Spleen (tissue), 11 donors: ENCODE data around the gene STK39. TPM values are rescaled to one million over a fixed set of nuclear protein-coding genes. Genes with fewer than 3 reads are reported as not detected.

Experiments
- DNase-seq: peaks from one replicate; pipeline ENCODE4 v3.0.0-alpha.2; 2020
- H3K27ac ChIP-seq, 8 donors: fragments of 200-600 bp; sonication (generic) in 7 of 8; 1 replicate in 4 of 8; 2 replicates in 4 of 8; pipeline versions ENCODE4 v1.5.0 to v1.8.0; 2016 to 2021; ENCODE audit warnings: inconsistent platforms in 4 of 8, mild to moderate bottlenecking in 4 of 8, moderate library complexity in 1 of 8
- H3K27me3 ChIP-seq, 7 donors: fragments of 200-600 bp; sonication (generic) in 6 of 7; replicated peaks in 1 of 7; 1 replicate in 4 of 7; 2 replicates in 3 of 7; pipeline versions ENCODE4 v1.5.0 to v1.8.0; 2016 to 2021; ENCODE audit warnings: inconsistent platforms in 3 of 7, mild to moderate bottlenecking in 1 of 7
- H3K36me3 ChIP-seq, 6 donors: fragments of 200-600 bp; sonication (generic) in 5 of 6; 1 replicate in 4 of 6; 2 replicates in 2 of 6; pipeline versions ENCODE4 v1.5.0 to v1.8.0; 2016 to 2021; ENCODE audit warnings: inconsistent platforms in 2 of 6
- H3K4me1 ChIP-seq, 6 donors: fragments of 200-600 bp; sonication (generic) in 5 of 6; 1 replicate in 3 of 6; 2 replicates in 3 of 6; pipeline versions ENCODE4 v1.5.0 to v1.8.0; 2016 to 2021; ENCODE audit warnings: inconsistent platforms in 3 of 6
- H3K4me3 ChIP-seq, 8 donors: fragments of 200-600 bp; sonication (generic) in 7 of 8; 1 replicate in 4 of 8; 2 replicates in 4 of 8; pipeline versions ENCODE4 v1.5.0 to v1.8.0; 2016 to 2021; ENCODE audit warnings: inconsistent platforms in 4 of 8, mild to moderate bottlenecking in 4 of 8, moderate library complexity in 2 of 8
- H3K9me3 ChIP-seq, 8 donors: fragments of 200-600 bp; sonication (generic) in 7 of 8; 1 replicate in 4 of 8; 2 replicates in 4 of 8; pipeline versions ENCODE4 v1.5.0 to v1.8.0; 2016 to 2021; ENCODE audit warnings: inconsistent platforms in 4 of 8
- POLR2A ChIP-seq, 3 donors: fragments of 450-650 bp; IDR thresholded peaks; one replicate each; pipeline ENCODE4 v1.5.1; 2017; ENCODE audit warnings: antibody characterized with exemption in 3 of 3, mild to moderate bottlenecking in 1 of 3
- POLR2AphosphoS5 ChIP-seq, 3 donors: sonication (generic); formaldehyde crosslinking; IDR thresholded peaks; one replicate each; pipeline ENCODE4 v1.5.1; 2017; ENCODE audit warnings: antibody characterized with exemption in 3 of 3
- WGBS, 5 donors: extraction: QIAGEN DNeasy Blood & Tissue Kit in 3 of 5; methylation state at CpG; one replicate each; pipeline versions ENCODE4 v1.1.5 to v1.1.7; 2013 to 2018; 5-methylcytosine and 5-hydroxymethylcytosine counted together
- intact Hi-C: fragments of 100-400 bp; cut with DNase I; formaldehyde crosslinking; loops from one replicate; pipeline ENCODE4 v1.15.0; 2023; ENCODE audit warnings: low total_unique reads
- polyA plus RNA-seq, 3 donors: library from polyadenylated mRNA; stranded (reverse); fragments of 200-250 nt; gene quantifications; one replicate each; pipeline ENCODE4 v1.2.1, GENCODE V29; 2013
- total RNA-seq, 7 donors: library from RNA; depleted of rRNA in 3 of 7; stranded (reverse); fragments of >200 nt in 3 of 7; fragmentation: NEBNext Ultra II Directional in 4 of 7; extraction: Animal tissue kit (Norgen Biotek cat#: 25700) in 4 of 7; gene quantifications; one replicate each; pipeline versions ENCODE4 v1.1.0 to v1.2.1, GENCODE V29; 2016 to 2021
- TF ChIP-seq, protein P1 (sequence below), 11 experiments: fragments of 200-600 bp in 7 of 11; fragments of 450-650 bp in 4 of 11; sonication (generic) in 4 of 11; IDR thresholded peaks in 8 of 11; conservative IDR thresholded peaks in 3 of 11; 1 replicate in 7 of 11; 2 replicates in 4 of 11; pipeline versions ENCODE4 v1.4.0 to v1.8.0; 2016 to 2021; ENCODE audit warnings: antibody characterized with exemption in 11 of 11, inconsistent platforms in 4 of 11, mild to moderate bottlenecking in 1 of 11
- donor health status: healthy with polysubstance abuse.
- donor health status: DM: no; HTN: no; CAD: no; lungs with moderate emphysema.
- donor health status: DM: no; HTN: no; CAD: no.
- donor health status: Bipolar disorder and iron deficiency.
- donor health status: healthy.
- donor health status: DM: no; HTN: no; CAD: no.
- donor health status: DM: yes; HTN: yes; CAD: no.

STK39 gene
- total and polyA plus RNA-seq, 10 donors, result 8.6 to 17.8 (median 11.0) TPM

DNA sequence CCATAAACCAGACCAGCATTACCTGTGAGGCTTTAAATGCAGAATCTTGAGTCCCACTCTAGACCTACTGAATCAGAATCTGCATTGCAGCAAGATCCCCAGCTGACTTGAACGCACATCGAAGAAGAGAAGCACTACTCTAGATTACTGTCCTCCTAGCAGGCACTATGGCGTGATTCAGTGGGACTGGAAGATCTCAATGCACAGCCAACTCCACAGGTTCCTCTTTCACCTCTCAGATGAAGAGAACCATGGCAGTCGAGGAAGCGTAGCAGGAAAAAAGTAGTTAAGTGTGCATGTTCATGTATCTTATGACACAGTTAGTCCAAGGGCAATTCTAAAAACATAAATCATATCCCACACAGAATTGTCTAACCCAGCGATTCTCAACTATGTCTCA lies 97.4 kb downstream of the STK39 start:
- H3K27me3 ChIP-seq, result no peaks in the 10 kb centered on the region
- no peaks in the 10 kb centered on the region for H3K36me3 ChIP-seq
- H3K27ac ChIP-seq, result no peak overlapping the region
- TF ChIP-seq POLR2A (IDR thresholded peaks at IDR 0.05) (no peak), POLR2AphosphoS5 (IDR thresholded peaks at IDR 0.05) (no peak)
- TF ChIP-seq, protein P1, sequence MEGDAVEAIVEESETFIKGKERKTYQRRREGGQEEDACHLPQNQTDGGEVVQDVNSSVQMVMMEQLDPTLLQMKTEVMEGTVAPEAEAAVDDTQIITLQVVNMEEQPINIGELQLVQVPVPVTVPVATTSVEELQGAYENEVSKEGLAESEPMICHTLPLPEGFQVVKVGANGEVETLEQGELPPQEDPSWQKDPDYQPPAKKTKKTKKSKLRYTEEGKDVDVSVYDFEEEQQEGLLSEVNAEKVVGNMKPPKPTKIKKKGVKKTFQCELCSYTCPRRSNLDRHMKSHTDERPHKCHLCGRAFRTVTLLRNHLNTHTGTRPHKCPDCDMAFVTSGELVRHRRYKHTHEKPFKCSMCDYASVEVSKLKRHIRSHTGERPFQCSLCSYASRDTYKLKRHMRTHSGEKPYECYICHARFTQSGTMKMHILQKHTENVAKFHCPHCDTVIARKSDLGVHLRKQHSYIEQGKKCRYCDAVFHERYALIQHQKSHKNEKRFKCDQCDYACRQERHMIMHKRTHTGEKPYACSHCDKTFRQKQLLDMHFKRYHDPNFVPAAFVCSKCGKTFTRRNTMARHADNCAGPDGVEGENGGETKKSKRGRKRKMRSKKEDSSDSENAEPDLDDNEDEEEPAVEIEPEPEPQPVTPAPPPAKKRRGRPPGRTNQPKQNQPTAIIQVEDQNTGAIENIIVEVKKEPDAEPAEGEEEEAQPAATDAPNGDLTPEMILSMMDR (IDR thresholded peaks at IDR 0.05 in 8 of 11, conservative IDR thresholded peaks at IDR 0.05 in 3 of 11), result no peak
- no peaks in the 10 kb centered on the region for H3K9me3 ChIP-seq
- peaks cover 0 to 37% (median 14%) of the 10 kb centered on the region in 6 donors for H3K4me1 ChIP-seq
- intact Hi-C loops, result no loop called here
- no peak overlapping the region for H3K4me3 ChIP-seq
- WGBS, 5 donors, result 65 to 86% (median 73%) methylated on average over 6 of the region's 6 CpGs
- DNase-seq, result no peak

DNA sequence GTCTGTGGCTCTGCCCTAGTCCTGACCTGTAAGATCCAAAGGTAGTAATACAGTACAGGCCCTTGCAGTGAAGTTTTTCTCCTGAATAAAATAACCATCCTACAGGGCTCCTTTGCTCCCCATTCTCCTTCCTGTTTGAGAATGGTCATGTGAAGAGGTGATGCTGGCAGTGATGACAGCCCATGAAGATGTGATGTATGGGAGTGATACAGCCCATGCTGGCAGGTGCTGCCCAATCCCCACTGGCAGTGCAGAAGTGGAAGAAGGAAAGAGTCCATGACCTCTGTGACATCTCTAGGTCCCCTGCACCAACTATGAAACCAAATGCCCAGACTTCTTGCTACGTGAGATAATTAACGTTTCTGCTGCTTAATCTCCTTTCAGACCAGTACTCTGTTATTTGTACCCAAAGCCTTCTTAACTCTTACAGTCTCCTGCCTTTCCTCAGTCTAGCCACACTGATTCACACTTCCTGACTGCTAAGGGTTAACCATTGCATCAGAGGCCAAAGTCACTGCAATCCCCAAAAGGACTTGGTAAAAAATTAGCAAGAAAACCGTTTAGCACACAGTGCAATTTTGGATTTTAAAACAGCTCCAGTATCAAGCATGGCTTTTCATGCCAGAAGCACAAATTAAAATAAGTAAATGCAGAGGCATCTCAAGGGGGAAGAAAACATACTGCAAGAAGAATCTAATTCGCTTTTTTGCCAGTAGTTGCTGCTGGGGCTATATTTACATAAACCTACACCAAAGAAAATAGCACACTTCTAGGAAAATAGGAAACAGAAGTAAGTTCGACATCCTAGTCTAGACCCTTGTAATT lies 98.0 kb downstream of the STK39 start:
- H3K36me3 ChIP-seq, result no peaks in the 10 kb centered on the region
- no peaks in the 10 kb centered on the region for H3K27me3 ChIP-seq
- DNase-seq, result no peak
- intact Hi-C loops, result no loop called here
- no peak overlapping the region for H3K4me3 ChIP-seq
- 61 to 79% (median 75%) methylated on average over 5 of the region's 5 CpGs for WGBS, 5 donors
- H3K4me1 ChIP-seq, result peaks cover 0 to 37% (median 14%) of the 10 kb centered on the region in 6 donors
- no peak overlapping the region for H3K27ac ChIP-seq
- H3K9me3 ChIP-seq, result no peaks in the 10 kb centered on the region
- TF ChIP-seq, protein P1 (IDR thresholded peaks at IDR 0.05 in 8 of 11, conservative IDR thresholded peaks at IDR 0.05 in 3 of 11), result no peak
- no peak for TF ChIP-seq POLR2AphosphoS5 (IDR thresholded peaks at IDR 0.05)
- no peak for TF ChIP-seq POLR2A (IDR thresholded peaks at IDR 0.05)

DNA sequence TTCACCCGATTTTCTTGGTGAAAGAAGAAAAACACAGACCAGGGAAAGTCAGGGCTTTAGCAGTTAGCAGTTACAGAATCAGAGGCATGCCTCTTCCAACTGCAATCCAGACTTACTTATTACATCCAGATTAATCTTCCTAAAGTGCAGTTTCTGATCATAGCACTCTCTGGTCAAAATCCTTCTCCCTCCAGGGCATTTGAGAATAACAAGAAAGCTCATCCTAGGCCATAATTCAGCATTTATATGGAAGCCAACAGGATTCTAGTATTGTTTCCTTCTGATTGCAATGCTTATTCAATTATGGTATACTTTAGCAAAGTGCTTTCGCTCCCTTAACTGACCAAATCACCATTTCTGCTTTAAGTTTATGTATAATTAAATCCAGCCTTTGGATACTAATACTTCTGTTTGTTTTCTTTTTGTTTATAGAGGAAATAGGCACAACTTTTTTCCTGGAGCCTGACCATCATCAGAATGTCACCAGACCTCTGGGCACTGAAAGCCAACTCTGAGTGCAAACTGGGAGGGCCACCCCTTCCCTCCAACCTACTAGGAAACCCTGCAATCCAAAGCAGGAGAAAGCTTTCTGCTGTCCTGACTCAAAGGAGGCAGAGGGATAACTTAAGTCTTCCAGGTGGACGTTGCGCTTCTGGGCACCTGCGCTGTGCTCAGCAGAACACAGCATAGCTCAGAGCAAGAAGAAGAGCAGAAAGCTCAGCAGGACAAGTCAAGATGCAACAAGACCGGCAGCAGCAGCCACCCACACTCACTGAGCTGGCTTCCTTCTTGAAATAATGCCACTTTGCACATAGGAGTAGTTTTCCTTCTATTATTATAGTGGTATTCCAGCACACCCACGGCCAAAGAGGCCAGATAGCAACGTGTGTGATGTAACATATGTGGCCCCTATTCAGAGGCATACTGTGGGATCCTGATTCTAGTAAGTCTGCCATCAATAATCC lies 99.3 kb downstream of the STK39 start:
- Histone ChIP-seq H3K4me3 (no peak overlapping the region), H3K4me1 (peaks cover 0 to 37% (median 14%) of the 10 kb centered on the region in 6 donors), H3K27me3 (no peaks in the 10 kb centered on the region), H3K27ac (peak overlapping the region in 5 of 8 donors; percentile 16 to 39 (median 32)), H3K9me3 (no peaks in the 10 kb centered on the region), H3K36me3 (no peaks in the 10 kb centered on the region)
- 67 to 82% (median 73%) methylated on average over 8 of the region's 8 CpGs for WGBS, 5 donors
- TF ChIP-seq, protein P1 (IDR thresholded peaks at IDR 0.05 in 8 of 11, conservative IDR thresholded peaks at IDR 0.05 in 3 of 11), result no peak
- no peak for TF ChIP-seq POLR2AphosphoS5 (IDR thresholded peaks at IDR 0.05)
- no peak for TF ChIP-seq POLR2A (IDR thresholded peaks at IDR 0.05)
- intact Hi-C loops, result no loop called here
- no peak for DNase-seq
